Stimulated activated CD4-positive, alpha-beta T cell treated with anti-CD3 and anti-CD28 coated beads, TNF-alpha, amount 100 ng/mL, for 4 hours (primary cell): Measurements from ENCODE around the gene TPPP3.

ENCODE experiments used
- DNase-seq, 3 experiments: peaks; one replicate each; pipeline ENCODE4 v3.0.0-alpha.2; 2020; ENCODE audit warnings: low read depth in 3 of 3

The TPPP3 gene

GRCh38 chr16:67405336-67405735 is 12.0 kb upstream of the TPPP3 start:
- no peak for DNase-seq

GRCh38 chr16:67404740-67405226 is 11.5 kb upstream of the TPPP3 start:
- DNase-seq: no peak

GRCh38 chr16:67403976-67404555 is 10.8 kb upstream of the TPPP3 start:
- DNase-seq: no peak

GRCh38 chr16:67400901-67401300 is 7.6 kb upstream of the TPPP3 start:
- no peak for DNase-seq

- DNase-seq: no peak
Measured at GRCh38 chr16:67399749-67400704, 6.7 kb upstream of the TPPP3 start.

GRCh38 chr16:67399218-67399733 is 6.0 kb upstream of the TPPP3 start:
- peak in 1 of 3 experiments; percentile 39 for DNase-seq

- DNase-seq: no peak
Measured at GRCh38 chr16:67398546-67399217, 5.4 kb upstream of the TPPP3 start.

GRCh38 chr16:67397812-67398545 is 4.7 kb upstream of the TPPP3 start:
- no peak for DNase-seq

- DNase-seq: no peak
Measured at GRCh38 chr16:67397036-67397801, 3.9 kb upstream of the TPPP3 start.

- DNase-seq: no peak
Measured at GRCh38 chr16:67396159-67397035, 3.1 kb upstream of the TPPP3 start.

- no peak for DNase-seq
Measured at GRCh38 chr16:67395458-67396158, 2.3 kb upstream of the TPPP3 start.

GRCh38 chr16:67395105-67395457 is 1.8 kb upstream of the TPPP3 start:
- DNase-seq: no peak

GRCh38 chr16:67394155-67395104 is 1.1 kb upstream of the TPPP3 start:
- DNase-seq: no peak

GRCh38 chr16:67393788-67394154 is 473 bp upstream of the TPPP3 start:
- no peak for DNase-seq

GRCh38 chr16:67392301-67393059 is 818 bp downstream of the TPPP3 start:
- DNase-seq: no peak

- DNase-seq: no peak
Measured at GRCh38 chr16:67391424-67392300, 1.6 kb downstream of the TPPP3 start.
